Vagina (tissue), 2 donors: ENCODE results near the gene NFIB. TPM values are rescaled to one million over a fixed set of nuclear protein-coding genes. Genes with fewer than 3 reads are reported as not detected.

ENCODE experiments used
- DNase-seq, 2 donors: peaks; one replicate each; pipeline ENCODE4 v3.0.0-alpha.2; 2017; ENCODE audit errors: extremely low spot score in 2 of 2
- H3K27ac ChIP-seq: fragments of 200-600 bp; sonication (generic); one replicate; pipeline ENCODE4 v1.5.1; 2019
- H3K27me3 ChIP-seq: fragments of 200-600 bp; sonication (generic); one replicate; pipeline ENCODE4 v1.5.1; 2019
- H3K36me3 ChIP-seq, 2 donors: fragments of 200-600 bp; sonication (generic); one replicate each; pipeline ENCODE4 v1.5.1; 2017 to 2019
- H3K4me1 ChIP-seq: fragments of 200-600 bp; sonication (generic); one replicate; pipeline ENCODE4 v1.5.1; 2019
- H3K4me3 ChIP-seq, 2 donors: fragments of 200-600 bp; sonication (generic); 1 replicate in 1 of 2; 2 replicates in 1 of 2; pipeline ENCODE4 v1.5.1; 2016 to 2019
- H3K9me3 ChIP-seq: fragments of 200-600 bp; sonication (generic); one replicate; pipeline ENCODE4 v1.5.1; 2019
- CTCF ChIP-seq, 3 experiments: fragments of 450-650 bp in 2 of 3; fragments of 200-600 bp in 1 of 3; sonication (generic) in 1 of 3; IDR thresholded peaks; one replicate each; pipeline ENCODE4 v1.5.1; 2017 to 2019; ENCODE audit warnings: antibody characterized with exemption in 3 of 3, mild to moderate bottlenecking in 2 of 3, moderate library complexity in 2 of 3
- POLR2A ChIP-seq, 2 donors: fragments of 450-650 bp; IDR thresholded peaks; one replicate each; pipeline ENCODE4 v1.6.1; 2017; ENCODE audit warnings: antibody characterized with exemption in 2 of 2, mild to moderate bottlenecking in 2 of 2, moderate library complexity in 2 of 2
- POLR2AphosphoS5 ChIP-seq, 2 donors: sonication (generic); formaldehyde crosslinking; IDR thresholded peaks; one replicate each; pipeline ENCODE4 v1.9.0; 2017; ENCODE audit warnings: antibody characterized with exemption in 2 of 2, mild to moderate bottlenecking in 2 of 2, low read depth in 1 of 2; ENCODE audit not compliant: insufficient read depth in 1 of 2
- intact Hi-C: fragments of 100-400 bp; cut with DNase I; formaldehyde crosslinking; loops from one replicate; pipeline ENCODE4 v1.15.1; 2023
- total RNA-seq: library from RNA; depleted of rRNA; stranded (reverse); fragments of >200 nt; gene quantifications from one replicate; pipeline ENCODE4 v1.2.3, GENCODE V29; 2016

Gene NFIB
- total RNA-seq, 1 donor from 2014 or later: 73.4 TPM

DNA sequence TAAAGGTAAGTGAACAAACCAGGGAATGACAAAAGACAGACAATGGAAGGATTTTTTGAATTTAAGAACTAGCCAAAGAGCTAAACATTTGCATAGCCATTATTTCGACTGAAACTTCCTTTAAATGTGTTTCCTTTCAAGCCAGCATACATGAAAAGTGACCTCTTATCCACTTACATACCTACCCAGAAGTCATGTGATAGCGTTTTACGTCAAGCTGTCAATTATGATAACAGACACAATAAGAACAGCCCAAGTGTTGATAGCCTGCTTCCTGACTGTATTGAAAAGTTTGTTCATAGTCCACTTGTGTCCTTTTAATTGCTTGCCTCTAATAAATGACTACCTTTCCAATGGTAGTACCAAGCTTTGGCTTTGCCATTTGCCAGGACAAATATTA is 206.0 kb downstream of the NFIB start:
- Histone ChIP-seq H3K27me3 (no peaks in the 10 kb centered on the region), H3K4me1 (no peaks in the 10 kb centered on the region), H3K4me3 (no peak overlapping the region), H3K9me3 (no peaks in the 10 kb centered on the region), H3K36me3 (peaks cover 0 to 3% of the 10 kb centered on the region in 2 donors), H3K27ac (no peak overlapping the region)
- intact Hi-C loops: loop anchor here (5.0 kb wide), 1 partner anchor 191 kb away; no protein-coding TSS in a partner anchor
- TF ChIP-seq POLR2A (IDR thresholded peaks at IDR 0.05) (no peak), CTCF (IDR thresholded peaks at IDR 0.05) (no peak), POLR2AphosphoS5 (IDR thresholded peaks at IDR 0.05; ENCODE audit: insufficient read depth in 1 of 2, low read depth in 1 of 2) (no peak)
- no peak for DNase-seq

DNA sequence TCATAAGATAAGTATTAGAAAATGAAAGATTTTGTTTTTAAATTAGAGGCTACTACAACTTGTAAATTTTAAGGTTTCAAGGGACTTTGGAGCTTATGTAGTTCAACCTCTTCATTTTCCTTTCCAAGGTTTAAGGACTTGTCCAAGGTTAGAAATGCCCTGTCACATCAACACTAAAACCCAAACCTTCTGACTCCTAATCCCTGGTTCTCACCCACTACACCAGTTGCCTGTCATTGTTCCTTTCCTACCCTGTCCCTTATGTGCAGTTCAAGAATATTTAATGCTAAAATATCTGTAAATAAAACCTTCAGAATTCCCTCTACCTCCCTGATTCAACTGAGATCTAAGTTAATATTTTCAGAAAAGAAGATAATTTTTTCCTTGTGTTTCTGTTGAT is 206.4 kb downstream of the NFIB start:
- H3K9me3 ChIP-seq: no peaks in the 10 kb centered on the region
- TF ChIP-seq CTCF (IDR thresholded peaks at IDR 0.05) (no peak), POLR2AphosphoS5 (IDR thresholded peaks at IDR 0.05; ENCODE audit: insufficient read depth in 1 of 2, low read depth in 1 of 2) (no peak), POLR2A (IDR thresholded peaks at IDR 0.05) (no peak)
- no peak for DNase-seq
- H3K4me3 ChIP-seq: no peak overlapping the region
- peaks cover 0 to 3% of the 10 kb centered on the region in 2 donors for H3K36me3 ChIP-seq
- no peaks in the 10 kb centered on the region for H3K27me3 ChIP-seq
- no peak overlapping the region for H3K27ac ChIP-seq
- H3K4me1 ChIP-seq: no peaks in the 10 kb centered on the region
- intact Hi-C loops: loop anchor here (5.0 kb wide), 1 partner anchor 190 kb away; no protein-coding TSS in a partner anchor

GRCh38 chr9:14106699-14107098 is 207.2 kb downstream of the NFIB start:
- H3K9me3 ChIP-seq: no peaks in the 10 kb centered on the region
- intact Hi-C loops: loop anchor here (5.0 kb wide), 1 partner anchor 189 kb away; no protein-coding TSS in a partner anchor
- H3K27ac ChIP-seq: no peak overlapping the region

GRCh38 chr9:14104496-14104895 is 209.4 kb downstream of the NFIB start:
- Histone ChIP-seq H3K9me3 (no peaks in the 10 kb centered on the region), H3K36me3 (no peaks in the 10 kb centered on the region), H3K27ac (no peak overlapping the region), H3K27me3 (no peaks in the 10 kb centered on the region), H3K4me3 (no peak overlapping the region), H3K4me1 (no peaks in the 10 kb centered on the region)
- DNase-seq: no peak
- TF ChIP-seq POLR2A (IDR thresholded peaks at IDR 0.05) (no peak), POLR2AphosphoS5 (IDR thresholded peaks at IDR 0.05; ENCODE audit: insufficient read depth in 1 of 2, low read depth in 1 of 2) (no peak), CTCF (IDR thresholded peaks at IDR 0.05) (no peak)
- intact Hi-C loops: no loop called here

More at GRCh38 chr9:14106699-14107098, 207.2 kb downstream of the NFIB start:
- TF ChIP-seq POLR2AphosphoS5 (IDR thresholded peaks at IDR 0.05; ENCODE audit: insufficient read depth in 1 of 2, low read depth in 1 of 2) (no peak), CTCF (IDR thresholded peaks at IDR 0.05) (no peak), POLR2A (IDR thresholded peaks at IDR 0.05) (no peak)
- Histone ChIP-seq H3K27me3 (no peaks in the 10 kb centered on the region), H3K4me3 (no peak overlapping the region), H3K4me1 (no peaks in the 10 kb centered on the region), H3K36me3 (peaks cover 0 to 3% of the 10 kb centered on the region in 2 donors)
- DNase-seq: no peak

DNA sequence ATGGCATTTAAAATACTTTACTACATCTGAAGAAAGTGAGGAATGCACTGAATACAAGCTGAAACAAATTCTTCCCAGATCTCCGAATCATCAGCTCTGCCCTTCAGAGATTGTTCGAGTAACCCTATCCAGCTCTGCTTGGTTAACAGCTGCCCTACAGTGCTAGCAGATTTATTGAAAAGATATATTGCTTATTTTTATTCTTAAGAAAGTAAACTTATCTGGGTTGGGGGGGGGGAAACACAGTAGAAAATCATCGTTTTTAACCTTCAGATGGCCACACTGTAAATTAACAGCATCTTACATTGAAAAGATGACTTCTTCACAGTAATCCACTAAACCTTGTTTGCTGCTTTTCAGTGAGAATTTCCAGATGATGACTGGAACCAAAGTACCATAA is 210.8 kb downstream of the NFIB start:
- intact Hi-C loops: no loop called here
- Histone ChIP-seq H3K36me3 (no peaks in the 10 kb centered on the region), H3K9me3 (no peaks in the 10 kb centered on the region), H3K27me3 (no peaks in the 10 kb centered on the region), H3K4me1 (peaks cover 9% of the 10 kb centered on the region), H3K4me3 (no peak overlapping the region), H3K27ac (no peak overlapping the region)
- TF ChIP-seq POLR2AphosphoS5 (IDR thresholded peaks at IDR 0.05; ENCODE audit: insufficient read depth in 1 of 2, low read depth in 1 of 2) (no peak), POLR2A (IDR thresholded peaks at IDR 0.05) (no peak), CTCF (IDR thresholded peaks at IDR 0.05) (no peak)
- no peak for DNase-seq
